ENCODE measurements around the gene PTRH2. TPM values are rescaled to one million over a fixed set of nuclear protein-coding genes. Genes with fewer than 3 reads are reported as not detected.
A peak's percentile ranks its signal among the peaks of the same experiment; 100 is the strongest.

Gene PTRH2
- polyA plus RNA-seq, 3 donors, result 13.4 to 27.0 (median 26.0) TPM

DNA sequence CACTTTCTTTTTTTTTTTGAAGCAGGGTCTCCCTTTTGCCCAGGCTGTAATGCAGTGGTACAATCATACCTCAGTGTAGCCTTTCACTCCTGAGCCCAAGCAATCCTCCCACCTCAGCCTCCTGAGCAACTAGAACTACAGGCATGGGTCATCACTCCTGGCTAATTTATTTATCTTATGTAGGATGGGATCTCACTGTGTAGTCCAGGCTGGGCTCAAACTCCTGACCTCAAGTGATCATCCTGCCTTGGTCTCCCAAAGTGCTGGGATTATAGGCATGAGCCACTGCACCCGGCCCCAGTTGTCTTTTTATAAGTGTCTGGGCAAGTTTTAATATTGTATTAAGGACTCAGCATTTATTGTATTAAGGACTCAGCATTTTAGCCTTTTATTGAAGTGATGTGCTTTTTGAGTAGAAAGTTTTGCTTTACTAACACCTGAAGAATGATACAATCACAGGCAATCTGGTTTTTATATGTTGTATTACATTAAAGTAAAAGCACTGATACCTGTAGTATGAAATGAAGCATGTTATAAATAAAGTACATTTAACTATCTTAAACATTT, 23.1 kb upstream of the PTRH2 start:
- Histone ChIP-seq H3K79me2 (ENCODE audit: insufficient read depth, low read length) (peaks cover 91% of the 10 kb centered on the region), H3K4me1 (ENCODE audit: control insufficient read depth in 1 of 2, insufficient read depth in 2 of 2, low read length in 2 of 2) (peaks cover 46 to 65% of the 10 kb centered on the region in 2 donors), H4K20me1 (ENCODE audit: insufficient read depth, low read length) (peaks cover 19% of the 10 kb centered on the region), H2AFZ (ENCODE audit: insufficient read depth, low read depth, low read length, poor library complexity, severe bottlenecking) (no peak overlapping the region), H3K9me3 (replicated peaks in 1 of 2; ENCODE audit: control insufficient read depth in 1 of 2, insufficient read depth in 1 of 2, low read length in 2 of 2) (no peaks in the 10 kb centered on the region), H3K36me3 (replicated peaks in 1 of 2; ENCODE audit: control insufficient read depth in 1 of 2, insufficient read depth in 2 of 2, low read length in 2 of 2) (peaks cover 23 to 32% of the 10 kb centered on the region in 2 donors), H3K27ac (ENCODE audit: low read depth in 1 of 2, low read length in 2 of 2) (peak overlapping the region; percentile 75 to 87), H3K4me3 (replicated peaks in 1 of 3; ENCODE audit: low read depth in 2 of 3, low read length in 3 of 3) (peak overlapping the region; percentile 35 to 68 (median 37)), H3K27me3 (ENCODE audit: control insufficient read depth in 2 of 2, insufficient read depth in 2 of 2, low read length in 2 of 2) (no peaks in the 10 kb centered on the region), H3K4me2 (replicated peaks; ENCODE audit: extremely low read depth, low read length, poor library complexity, severe bottlenecking) (peak overlapping the region; percentile 74), H3K9ac (ENCODE audit: insufficient read depth, low read length, poor library complexity, severe bottlenecking) (peak overlapping the region; percentile 20)
- no CpG with 5 or more reads among the region's 1 CpG for WGBS (ENCODE audit: insufficient coverage)
- Mint-ChIP-seq H3K9me3 (no peaks in the 10 kb centered on the region), H3K27me3 (ENCODE audit: low read depth in 3 of 3) (no peaks in the 10 kb centered on the region), H3K27ac (peak overlapping the region; percentile 91 to 98 (median 96)), H3K4me3 (peak overlapping the region; percentile 75 to 80), H3K4me1 (peaks cover 55% of the 10 kb centered on the region), H3K36me3 (peaks cover 31 to 36% of the 10 kb centered on the region in 2 donors)
- intact Hi-C loops (cut with micrococcal nuclease), result no loop called here
- TF ChIP-seq CTCF (IDR thresholded peaks at IDR 0.05), result no peak
- DNase-seq, result no peak

DNA sequence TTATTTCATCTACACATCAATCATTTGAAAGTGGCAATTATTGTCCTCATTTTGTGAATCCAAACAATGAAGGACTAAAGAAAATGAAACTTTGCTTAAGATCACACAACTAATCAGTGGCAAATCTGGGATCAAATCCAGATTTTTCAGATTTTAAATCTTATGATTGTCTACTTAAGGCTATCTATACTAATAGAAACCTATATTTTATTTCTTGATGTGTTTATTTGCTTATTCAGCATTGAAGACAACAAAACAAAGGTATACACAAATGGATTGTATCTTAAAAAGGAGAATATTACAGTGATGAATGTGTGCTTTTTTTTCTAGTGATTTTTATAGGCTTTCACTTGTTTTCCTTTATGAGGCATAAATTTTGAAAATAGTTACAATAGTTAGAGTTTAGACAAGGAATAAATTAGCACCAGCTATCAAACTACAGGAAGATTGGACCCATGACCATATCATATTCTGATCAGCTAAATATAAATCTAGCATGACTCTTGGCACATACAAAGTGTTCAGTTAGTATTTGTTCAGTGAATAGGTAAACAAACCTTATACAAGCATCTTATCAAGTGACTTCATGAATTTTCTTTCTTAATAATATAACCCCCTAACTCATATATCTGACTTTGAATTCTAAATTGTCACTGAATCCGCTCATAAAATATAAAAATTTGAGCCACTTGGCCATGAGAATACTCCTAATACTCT, 20.7 kb upstream of the PTRH2 start:
- Histone ChIP-seq H3K27ac (ENCODE audit: low read depth in 1 of 2, low read length in 2 of 2) (peak overlapping the region in 1 of 2 donors; percentile 77), H3K4me1 (ENCODE audit: control insufficient read depth in 1 of 2, insufficient read depth in 2 of 2, low read length in 2 of 2) (peaks cover 69 to 89% of the 10 kb centered on the region in 2 donors), H3K79me2 (ENCODE audit: insufficient read depth, low read length) (peaks cover 88% of the 10 kb centered on the region), H4K20me1 (ENCODE audit: insufficient read depth, low read length) (no peaks in the 10 kb centered on the region), H3K4me3 (replicated peaks in 1 of 3; ENCODE audit: low read depth in 2 of 3, low read length in 3 of 3) (no peak overlapping the region), H3K4me2 (replicated peaks; ENCODE audit: extremely low read depth, low read length, poor library complexity, severe bottlenecking) (peak overlapping the region; percentile 26), H3K9ac (ENCODE audit: insufficient read depth, low read length, poor library complexity, severe bottlenecking) (no peak overlapping the region), H2AFZ (ENCODE audit: insufficient read depth, low read depth, low read length, poor library complexity, severe bottlenecking) (no peak overlapping the region), H3K9me3 (replicated peaks in 1 of 2; ENCODE audit: control insufficient read depth in 1 of 2, insufficient read depth in 1 of 2, low read length in 2 of 2) (no peaks in the 10 kb centered on the region), H3K27me3 (ENCODE audit: control insufficient read depth in 2 of 2, insufficient read depth in 2 of 2, low read length in 2 of 2) (no peaks in the 10 kb centered on the region), H3K36me3 (replicated peaks in 1 of 2; ENCODE audit: control insufficient read depth in 1 of 2, insufficient read depth in 2 of 2, low read length in 2 of 2) (peaks cover 4 to 10% of the 10 kb centered on the region in 2 donors)
- H3K9me3 Mint-ChIP-seq, result no peaks in the 10 kb centered on the region
- peaks cover 0 to 2% (median 0%) of the 10 kb centered on the region in 3 donors for H3K27me3 Mint-ChIP-seq (ENCODE audit: low read depth in 3 of 3)
- H3K36me3 Mint-ChIP-seq, result peaks cover 14 to 20% of the 10 kb centered on the region in 2 donors
- DNase-seq, result no peak
- H3K27ac Mint-ChIP-seq, result peak overlapping the region in 5 of 7 donors; percentile 11 to 96 (median 75)
- no peak for TF ChIP-seq CTCF (IDR thresholded peaks at IDR 0.05)
- no CpG with 5 or more reads among the region's 1 CpG for WGBS (ENCODE audit: insufficient coverage)
- H3K4me3 Mint-ChIP-seq, result no peak overlapping the region
- intact Hi-C loops (cut with micrococcal nuclease), result no loop called here
- peaks cover 78% of the 10 kb centered on the region for H3K4me1 Mint-ChIP-seq

All from CD14-positive monocyte (primary cell).